ENCODE data around the gene GREM1.
A peak's percentile ranks its signal among the peaks of the same experiment; 100 is the strongest.

Gene GREM1

GRCh38 chr15:32698773-32699390 is 18.9 kb upstream of the GREM1 start:
- no peak for DNase-seq

- no peak for DNase-seq
Measured at GRCh38 chr15:32700501-32701150, 17.2 kb upstream of the GREM1 start.

- no peak for DNase-seq
Measured at GRCh38 chr15:32701863-32702262, 15.9 kb upstream of the GREM1 start.

- no peak for DNase-seq
Measured at GRCh38 chr15:32704395-32704981, 13.3 kb upstream of the GREM1 start.

- DNase-seq, result no peak
Measured at GRCh38 chr15:32705446-32705845, 12.4 kb upstream of the GREM1 start.

GRCh38 chr15:32706704-32707103 is 11.1 kb upstream of the GREM1 start:
- no peak for DNase-seq

- no peak for DNase-seq
Measured at GRCh38 chr15:32707436-32707835, 10.4 kb upstream of the GREM1 start.

GRCh38 chr15:32709295-32710033 is 8.3 kb upstream of the GREM1 start:
- DNase-seq, result no peak

- no peak for DNase-seq
Measured at GRCh38 chr15:32715276-32715675, 2.5 kb upstream of the GREM1 start.

GRCh38 chr15:32716216-32716914 is 1.4 kb upstream of the GREM1 start:
- no peak for DNase-seq

GRCh38 chr15:32716915-32717425 is 834 bp upstream of the GREM1 start:
- DNase-seq, result no peak

- no peak for DNase-seq
Measured at GRCh38 chr15:32718227-32718820, 520 bp downstream of the GREM1 start.

- DNase-seq, result no peak
Measured at GRCh38 chr15:32718821-32719716, 1.3 kb downstream of the GREM1 start.

- DNase-seq, result no peak
Measured at GRCh38 chr15:32721596-32721995, 3.8 kb downstream of the GREM1 start.

GRCh38 chr15:32722136-32722535 is 4.3 kb downstream of the GREM1 start:
- no peak for DNase-seq

- DNase-seq, result no peak
Measured at GRCh38 chr15:32723171-32723948, 5.6 kb downstream of the GREM1 start.

- DNase-seq, result no peak
Measured at GRCh38 chr15:32729700-32730395, 12.0 kb downstream of the GREM1 start.

- peak; percentile 33 for DNase-seq
Measured at GRCh38 chr15:32730677-32731654, 13.2 kb downstream of the GREM1 start.

All from NCI-H2029 treated with DMSO at 0.1 percent for 48 hours (cell line).